Mesenchymal stem cell (in vitro differentiated cells and primary cell): Measurements from ENCODE around the gene PTCH1.

Experiments used
- DNase-seq: peaks from one replicate; pipeline ENCODE4 v3.0.0-alpha.2; 2013
- H2AFZ ChIP-seq: one replicate; pipeline ENCODE4 v1.6.1; 2013; ENCODE audit warnings: low read depth, mild to moderate bottlenecking, control low read depth, inconsistent platforms, low read length, moderate library complexity
- H2AK5ac ChIP-seq: 2 replicates; pipeline ENCODE4 v1.6.1; 2013; ENCODE audit warnings: low read length, moderate library complexity, mild to moderate bottlenecking, inconsistent platforms; ENCODE audit not compliant: severe bottlenecking
- H2BK120ac ChIP-seq: one replicate; pipeline ENCODE4 v1.6.1; 2013; ENCODE audit warnings: low read depth, mild to moderate bottlenecking, inconsistent platforms, low read length, moderate library complexity
- H2BK12ac ChIP-seq, 2 experiments: one replicate each; pipeline ENCODE4 v1.6.1; 2013; ENCODE audit warnings: inconsistent platforms in 2 of 2, low read length in 2 of 2, mild to moderate bottlenecking in 2 of 2, moderate library complexity in 2 of 2, control low read depth in 1 of 2
- H2BK15ac ChIP-seq: one replicate; pipeline ENCODE4 v1.6.1; 2013; ENCODE audit warnings: mild to moderate bottlenecking, low read depth, inconsistent platforms; ENCODE audit not compliant: poor library complexity, severe bottlenecking
- H2BK5ac ChIP-seq: 2 replicates; pipeline ENCODE4 v1.6.1; 2013; ENCODE audit warnings: low read depth, mild to moderate bottlenecking, low read length, control low read depth, inconsistent platforms; ENCODE audit not compliant: poor library complexity, severe bottlenecking
- H3K14ac ChIP-seq, 2 experiments: one replicate each; pipeline ENCODE4 v1.6.1; 2013; ENCODE audit warnings: inconsistent platforms in 2 of 2, low read length in 2 of 2, control low read depth in 1 of 2, mild to moderate bottlenecking in 1 of 2, moderate library complexity in 1 of 2
- H3K18ac ChIP-seq, 2 experiments: one replicate each; pipeline ENCODE4 v1.6.1; 2013; ENCODE audit warnings: inconsistent platforms in 2 of 2, low read length in 2 of 2, control low read depth in 1 of 2, low read depth in 1 of 2, mild to moderate bottlenecking in 1 of 2
- H3K23ac ChIP-seq, 2 experiments: one replicate each; pipeline ENCODE4 v1.6.1; 2013; ENCODE audit warnings: inconsistent platforms in 2 of 2, low read length in 2 of 2, mild to moderate bottlenecking in 2 of 2, moderate library complexity in 2 of 2, control low read depth in 1 of 2
- H3K27ac ChIP-seq: 2 replicates; pipeline ENCODE4 v1.5.1; 2013; ENCODE audit warnings: mild to moderate bottlenecking, moderate library complexity, low read length, control low read depth, inconsistent platforms; ENCODE audit not compliant: poor library complexity, severe bottlenecking
- H3K27me3 ChIP-seq, 2 experiments: 2 replicates each; pipeline versions ENCODE4 v1.6.1 to v1.7.0; 2013; ENCODE audit warnings: low read length in 2 of 2, mild to moderate bottlenecking in 2 of 2, moderate library complexity in 2 of 2, control low read depth in 1 of 2, inconsistent platforms in 1 of 2; ENCODE audit not compliant: control insufficient read depth in 1 of 2, insufficient read depth in 1 of 2
- H3K36me3 ChIP-seq, 2 experiments: 2 replicates each; pipeline versions ENCODE4 v1.6.1 to v1.7.0; 2013; ENCODE audit warnings: low read length in 2 of 2, control low read depth in 1 of 2, inconsistent platforms in 1 of 2, low read depth in 1 of 2, mild to moderate bottlenecking in 1 of 2; ENCODE audit not compliant: insufficient read depth in 2 of 2, control insufficient read depth in 1 of 2
- H3K4ac ChIP-seq, 2 experiments: one replicate each; pipeline ENCODE4 v1.6.1; 2013; ENCODE audit warnings: inconsistent platforms in 2 of 2, low read length in 2 of 2, mild to moderate bottlenecking in 2 of 2, moderate library complexity in 2 of 2, control low read depth in 1 of 2, low read depth in 1 of 2
- H3K4me1 ChIP-seq: 2 replicates; pipeline ENCODE4 v1.6.1; 2013; ENCODE audit warnings: low read depth, low read length, control low read depth; ENCODE audit not compliant: control insufficient read depth, insufficient read depth
- H3K4me2 ChIP-seq: 2 replicates; pipeline ENCODE4 v1.6.1; 2013; ENCODE audit warnings: low read length, mild to moderate bottlenecking, inconsistent platforms; ENCODE audit not compliant: poor library complexity, severe bottlenecking
- H3K4me3 ChIP-seq, 2 experiments: 2 replicates each; pipeline versions ENCODE4 v1.5.1 to v1.7.0; 2013; ENCODE audit warnings: low read length in 2 of 2, mild to moderate bottlenecking in 2 of 2, control low read depth in 1 of 2, low read depth in 1 of 2; ENCODE audit not compliant: insufficient read depth in 1 of 2
- H3K79me1 ChIP-seq: replicated peaks from 2 replicates; pipeline ENCODE4 v1.6.1; 2013; ENCODE audit warnings: mild to moderate bottlenecking, control low read depth, low read length, inconsistent platforms; ENCODE audit not compliant: poor library complexity, severe bottlenecking
- H3K9ac ChIP-seq: 2 replicates; pipeline ENCODE4 v1.7.0; 2013; ENCODE audit warnings: mild to moderate bottlenecking, low read length, moderate library complexity
- H3K9me3 ChIP-seq: 2 replicates; pipeline ENCODE4 v1.7.0; 2013; ENCODE audit warnings: mild to moderate bottlenecking, low read length; ENCODE audit not compliant: control insufficient read depth
- H4K8ac ChIP-seq: one replicate; pipeline ENCODE4 v1.6.1; 2013; ENCODE audit warnings: inconsistent platforms, mild to moderate bottlenecking, low read length, moderate library complexity
- H4K91ac ChIP-seq: one replicate; pipeline ENCODE4 v1.6.1; 2013; ENCODE audit warnings: mild to moderate bottlenecking, low read length, inconsistent platforms
- WGBS: methylation state at CpG from one replicate; pipeline ENCODE4 v1.1.7; 2013; ENCODE audit warnings: mixed read lengths; 5-methylcytosine and 5-hydroxymethylcytosine counted together

The PTCH1 gene

GRCh38 chr9:95434116-95435073 lies 82.4 kb downstream of the PTCH1 start:
- Histone ChIP-seq H4K8ac (peak overlapping the region; percentile 8), H3K23ac (no peak overlapping the region), H3K9ac (no peak overlapping the region), H3K27ac (no peak overlapping the region), H3K27me3 (no peaks in the 10 kb centered on the region), H2BK12ac (peak overlapping the region in 1 of 2 experiments; percentile 46), H3K79me1 (no peaks in the 10 kb centered on the region), H3K4me2 (no peak overlapping the region), H2BK5ac (no peak overlapping the region), H2BK120ac (no peak overlapping the region), H3K4me3 (no peak overlapping the region), H3K18ac (peak overlapping the region in 1 of 2 experiments; percentile 48), H4K91ac (no peak overlapping the region), H3K4me1 (peaks cover 6% of the 10 kb centered on the region), H3K14ac (no peak overlapping the region), H2BK15ac (no peak overlapping the region), H2AFZ (peak overlapping the region; percentile 29), H3K9me3 (peaks cover 14% of the 10 kb centered on the region), H2AK5ac (peak overlapping the region; percentile 13), H3K36me3 (no peaks in the 10 kb centered on the region), H3K4ac (no peak overlapping the region)
- 59% methylated on average over 25 of the region's 25 CpGs for WGBS
- peak; percentile 28 for DNase-seq

GRCh38 chr9:95433096-95433819 lies 83.5 kb downstream of the PTCH1 start:
- Histone ChIP-seq H4K8ac (no peak overlapping the region), H2BK120ac (no peak overlapping the region), H2BK15ac (no peak overlapping the region), H3K79me1 (no peaks in the 10 kb centered on the region), H2AK5ac (no peak overlapping the region), H3K9me3 (peaks cover 14% of the 10 kb centered on the region), H3K27ac (no peak overlapping the region), H3K4me1 (peaks cover 6% of the 10 kb centered on the region), H3K18ac (no peak overlapping the region), H2BK5ac (no peak overlapping the region), H2AFZ (no peak overlapping the region), H2BK12ac (no peak overlapping the region), H3K4me2 (no peak overlapping the region), H3K14ac (no peak overlapping the region), H4K91ac (no peak overlapping the region), H3K23ac (no peak overlapping the region), H3K9ac (no peak overlapping the region), H3K4me3 (no peak overlapping the region), H3K27me3 (no peaks in the 10 kb centered on the region), H3K4ac (no peak overlapping the region), H3K36me3 (no peaks in the 10 kb centered on the region)
- 74% methylated on average over 4 of the region's 8 CpGs for WGBS
- DNase-seq: no peak

DNA sequence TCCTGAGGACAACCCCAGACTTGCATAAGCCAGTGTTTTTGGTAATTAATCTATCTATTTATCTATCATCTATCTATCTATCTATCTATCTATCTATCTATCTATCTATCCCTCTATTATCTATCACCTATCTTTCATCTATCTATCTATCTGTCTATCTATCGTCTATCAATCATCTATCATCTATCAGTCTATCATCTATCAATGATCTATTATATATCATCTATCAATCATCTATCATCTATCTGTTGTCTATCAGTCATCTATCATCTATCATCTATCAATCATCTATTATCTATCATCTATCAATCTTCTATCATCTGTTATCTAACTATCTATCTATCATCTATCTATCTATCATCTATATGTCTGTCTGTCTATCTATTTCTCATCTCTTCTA lies 85.5 kb downstream of the PTCH1 start:
- WGBS: 73% methylated on average over 1 of the region's 1 CpG
- no peak overlapping the region for H3K27ac ChIP-seq
- no peak overlapping the region for H3K14ac ChIP-seq
- no peak overlapping the region for H3K18ac ChIP-seq
- H2AK5ac ChIP-seq: no peak overlapping the region
- no peak overlapping the region for H3K23ac ChIP-seq
- H2AFZ ChIP-seq: no peak overlapping the region
- no peak overlapping the region for H4K91ac ChIP-seq
- H3K79me1 ChIP-seq: no peaks in the 10 kb centered on the region
- H2BK15ac ChIP-seq: no peak overlapping the region
- no peak overlapping the region for H4K8ac ChIP-seq
- H2BK120ac ChIP-seq: no peak overlapping the region
- no peak overlapping the region for H2BK12ac ChIP-seq
- peaks cover 8% of the 10 kb centered on the region for H3K4me1 ChIP-seq
- no peak overlapping the region for H3K4ac ChIP-seq
- no peaks in the 10 kb centered on the region for H3K27me3 ChIP-seq
- H3K9me3 ChIP-seq: peaks cover 14% of the 10 kb centered on the region
- no peak overlapping the region for H3K4me3 ChIP-seq
- no peak overlapping the region for H3K9ac ChIP-seq
- no peak overlapping the region for H2BK5ac ChIP-seq
- no peak overlapping the region for H3K4me2 ChIP-seq
- H3K36me3 ChIP-seq: no peaks in the 10 kb centered on the region
- DNase-seq: no peak

DNA sequence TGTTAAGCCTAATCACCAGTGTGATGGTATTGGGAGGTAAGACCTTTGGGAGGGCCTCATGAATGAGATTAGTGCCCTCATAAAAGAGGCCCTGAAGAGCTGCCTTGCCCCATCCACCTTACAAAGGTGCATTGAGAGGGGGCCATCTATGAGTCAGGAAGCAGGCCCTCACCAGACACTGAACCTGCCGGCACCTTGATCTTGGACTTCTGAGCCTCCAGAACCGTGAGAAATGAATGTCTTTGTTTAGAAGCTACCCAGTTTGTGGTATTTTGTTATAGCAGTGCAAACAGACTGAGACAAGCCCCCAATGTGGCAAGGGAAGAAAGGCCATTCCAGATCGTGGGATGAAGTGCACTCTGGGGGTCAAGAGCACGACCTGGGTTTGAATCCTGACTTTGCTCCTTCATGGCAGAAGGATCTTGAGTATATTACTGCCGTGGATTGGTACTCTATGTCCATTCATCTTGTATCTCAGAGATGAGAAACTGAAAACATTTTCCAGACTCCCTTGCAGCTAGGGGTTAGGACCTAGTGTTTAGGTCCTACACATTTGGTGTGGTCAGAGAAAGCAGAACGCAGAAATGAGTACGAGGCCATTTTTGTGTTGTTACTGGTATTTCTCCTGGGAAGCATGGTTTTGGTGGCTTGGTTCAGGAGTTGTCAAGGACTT lies 86.7 kb downstream of the PTCH1 start:
- H2BK12ac ChIP-seq: no peak overlapping the region
- H2BK120ac ChIP-seq: no peak overlapping the region
- no peak overlapping the region for H3K23ac ChIP-seq
- H3K9me3 ChIP-seq: peaks cover 14% of the 10 kb centered on the region
- no peak overlapping the region for H3K9ac ChIP-seq
- no peak overlapping the region for H2AK5ac ChIP-seq
- no peak overlapping the region for H3K4ac ChIP-seq
- no peak overlapping the region for H2BK5ac ChIP-seq
- H2BK15ac ChIP-seq: no peak overlapping the region
- H3K4me3 ChIP-seq: no peak overlapping the region
- no peak overlapping the region for H4K91ac ChIP-seq
- H3K14ac ChIP-seq: no peak overlapping the region
- no peaks in the 10 kb centered on the region for H3K27me3 ChIP-seq
- no peak for DNase-seq
- no peak overlapping the region for H3K27ac ChIP-seq
- H3K79me1 ChIP-seq: no peaks in the 10 kb centered on the region
- H3K18ac ChIP-seq: no peak overlapping the region
- WGBS: 93% methylated on average over 7 of the region's 7 CpGs
- no peaks in the 10 kb centered on the region for H3K36me3 ChIP-seq
- peaks cover 11% of the 10 kb centered on the region for H3K4me1 ChIP-seq
- H2AFZ ChIP-seq: no peak overlapping the region
- no peak overlapping the region for H3K4me2 ChIP-seq
- H4K8ac ChIP-seq: no peak overlapping the region
